Heart left ventricle (tissue), 13 donors: Measurements from ENCODE around the gene IGSF9.

Experiments
- POLR2A ChIP-seq, 2 donors: fragments of 450-650 bp; IDR thresholded peaks; one replicate each; pipeline ENCODE4 v1.6.1; 2017; ENCODE audit warnings: antibody characterized with exemption in 2 of 2, mild to moderate bottlenecking in 2 of 2, moderate library complexity in 2 of 2
- TF ChIP-seq, protein P1 (sequence below), 12 donors: fragments of 200-600 bp; sonication (generic) in 4 of 12; IDR thresholded peaks; one replicate each; pipeline versions ENCODE4 v1.5.0 to v1.8.0; 2018 to 2022; ENCODE audit warnings: antibody characterized with exemption in 12 of 12, mild to moderate bottlenecking in 5 of 12
- donor health status: ischemic (EF 13 %, LVEDD 7.1; RV severe dilation, severe dysfunction).
- donor health status: DM: no; HTN: yes; CAD: no.
- donor health status: DM: no; HTN: no; CAD: no.
- donor health status: ischemic (EF 25% LVEDD 6.9; RV normal size, moderate dysfunction).
- donor health status: ischemic (EF 25% LVEDD 5.7; RV mildly dilated, moderate dysfunction).
- donor health status: ischemic (EF 35%, LVEDD 5.7; RV mildly dilated, moderate dysfunction).
- donor health status: nonischemic (EF 11% LVEDD 7.7; RV severe dilation, severe dysfunction).
- donor health status: DM: yes; HTN: yes; CAD: no.
- donor health status: PGD.
- donor health status: ischemic (EF 29% LVEDD 5.4; RV normal size, mild dysfunction).
- donor health status: nonischemic (EF 23%, LVEDD 6.1; RV moderate dilation, normal function).

- TF ChIP-seq, protein P1, sequence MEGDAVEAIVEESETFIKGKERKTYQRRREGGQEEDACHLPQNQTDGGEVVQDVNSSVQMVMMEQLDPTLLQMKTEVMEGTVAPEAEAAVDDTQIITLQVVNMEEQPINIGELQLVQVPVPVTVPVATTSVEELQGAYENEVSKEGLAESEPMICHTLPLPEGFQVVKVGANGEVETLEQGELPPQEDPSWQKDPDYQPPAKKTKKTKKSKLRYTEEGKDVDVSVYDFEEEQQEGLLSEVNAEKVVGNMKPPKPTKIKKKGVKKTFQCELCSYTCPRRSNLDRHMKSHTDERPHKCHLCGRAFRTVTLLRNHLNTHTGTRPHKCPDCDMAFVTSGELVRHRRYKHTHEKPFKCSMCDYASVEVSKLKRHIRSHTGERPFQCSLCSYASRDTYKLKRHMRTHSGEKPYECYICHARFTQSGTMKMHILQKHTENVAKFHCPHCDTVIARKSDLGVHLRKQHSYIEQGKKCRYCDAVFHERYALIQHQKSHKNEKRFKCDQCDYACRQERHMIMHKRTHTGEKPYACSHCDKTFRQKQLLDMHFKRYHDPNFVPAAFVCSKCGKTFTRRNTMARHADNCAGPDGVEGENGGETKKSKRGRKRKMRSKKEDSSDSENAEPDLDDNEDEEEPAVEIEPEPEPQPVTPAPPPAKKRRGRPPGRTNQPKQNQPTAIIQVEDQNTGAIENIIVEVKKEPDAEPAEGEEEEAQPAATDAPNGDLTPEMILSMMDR (IDR thresholded peaks at IDR 0.05): no peak
- TF ChIP-seq POLR2A (IDR thresholded peaks at IDR 0.05): no peak
These were observed 46.7 kb upstream of the IGSF9 start for GRCh38 chr1:159992161-159992560.
